ENCODE measurements around the gene KDF1. TPM values are rescaled to one million over a fixed set of nuclear protein-coding genes. Genes with fewer than 3 reads are reported as not detected.

The KDF1 gene
- total RNA-seq, 2 donors from 2014 or later, result 0.26 to 0.86 TPM

DNA sequence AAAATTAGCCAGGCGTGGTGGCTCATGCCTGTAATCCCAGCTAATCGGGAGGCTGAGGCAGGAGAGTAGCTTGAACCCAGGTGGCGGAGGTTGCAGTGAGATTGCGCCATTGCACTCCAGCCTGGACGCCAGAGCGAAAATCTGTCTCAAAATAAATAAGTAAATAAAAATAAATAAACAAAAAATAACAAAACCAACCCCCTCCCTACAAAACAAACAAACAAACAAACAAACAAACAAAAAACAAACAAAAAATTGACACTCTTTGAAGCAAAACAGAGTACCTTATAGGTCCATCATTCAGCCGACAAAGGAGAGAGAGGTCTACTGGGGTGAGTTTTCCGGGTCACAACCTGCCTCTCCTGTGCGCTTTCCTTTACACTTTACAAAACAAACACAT, 5.4 kb upstream of the KDF1 start:
- H3K27ac ChIP-seq, result no peak overlapping the region
- H3K4me1 ChIP-seq, result peaks cover 0 to under 1% of the 10 kb centered on the region in 2 donors
- no peak overlapping the region for H3K4me3 ChIP-seq
- no peaks in the 10 kb centered on the region for H3K9me3 ChIP-seq
- H3K36me3 ChIP-seq, result no peaks in the 10 kb centered on the region
- TF ChIP-seq, protein P1, sequence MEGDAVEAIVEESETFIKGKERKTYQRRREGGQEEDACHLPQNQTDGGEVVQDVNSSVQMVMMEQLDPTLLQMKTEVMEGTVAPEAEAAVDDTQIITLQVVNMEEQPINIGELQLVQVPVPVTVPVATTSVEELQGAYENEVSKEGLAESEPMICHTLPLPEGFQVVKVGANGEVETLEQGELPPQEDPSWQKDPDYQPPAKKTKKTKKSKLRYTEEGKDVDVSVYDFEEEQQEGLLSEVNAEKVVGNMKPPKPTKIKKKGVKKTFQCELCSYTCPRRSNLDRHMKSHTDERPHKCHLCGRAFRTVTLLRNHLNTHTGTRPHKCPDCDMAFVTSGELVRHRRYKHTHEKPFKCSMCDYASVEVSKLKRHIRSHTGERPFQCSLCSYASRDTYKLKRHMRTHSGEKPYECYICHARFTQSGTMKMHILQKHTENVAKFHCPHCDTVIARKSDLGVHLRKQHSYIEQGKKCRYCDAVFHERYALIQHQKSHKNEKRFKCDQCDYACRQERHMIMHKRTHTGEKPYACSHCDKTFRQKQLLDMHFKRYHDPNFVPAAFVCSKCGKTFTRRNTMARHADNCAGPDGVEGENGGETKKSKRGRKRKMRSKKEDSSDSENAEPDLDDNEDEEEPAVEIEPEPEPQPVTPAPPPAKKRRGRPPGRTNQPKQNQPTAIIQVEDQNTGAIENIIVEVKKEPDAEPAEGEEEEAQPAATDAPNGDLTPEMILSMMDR (IDR thresholded peaks at IDR 0.05), result no peak
- no peak for DNase-seq (ENCODE audit: low spot score)
- H3K27me3 ChIP-seq, result peaks cover 0 to 2% of the 10 kb centered on the region in 2 donors

GRCh38 chr1:26965213-26965612, 4.9 kb upstream of the KDF1 start:
- Histone ChIP-seq H3K36me3 (no peaks in the 10 kb centered on the region), H3K27me3 (peaks cover 0 to 6% of the 10 kb centered on the region in 2 donors), H3K4me1 (peaks cover 0 to 4% of the 10 kb centered on the region in 2 donors), H3K27ac (no peak overlapping the region), H3K9me3 (no peaks in the 10 kb centered on the region), H3K4me3 (no peak overlapping the region)
- DNase-seq (ENCODE audit: low spot score), result no peak
- TF ChIP-seq, protein P1 (IDR thresholded peaks at IDR 0.05), result no peak

DNA sequence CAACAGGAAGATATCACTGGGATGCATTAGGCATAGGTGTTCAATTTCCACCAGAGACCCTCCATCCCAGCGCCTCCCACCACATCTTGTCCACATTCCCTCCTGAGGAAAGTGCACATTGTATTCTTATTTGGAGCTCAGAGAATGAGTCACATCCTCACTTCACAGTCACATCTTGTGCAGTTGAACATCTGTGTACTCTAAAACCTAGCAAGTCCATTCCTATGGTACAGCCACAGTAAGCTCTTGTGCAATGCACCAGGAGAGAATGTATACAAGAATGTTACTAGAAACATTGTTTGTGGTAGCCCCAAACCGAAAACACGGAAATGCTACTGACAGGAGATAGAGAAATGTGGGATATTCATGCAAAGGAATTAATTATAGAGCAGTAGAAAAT, 1.6 kb upstream of the KDF1 start:
- Histone ChIP-seq H3K4me1 (peaks cover 0 to 12% of the 10 kb centered on the region in 2 donors), H3K27me3 (peaks cover 0 to 16% of the 10 kb centered on the region in 2 donors), H3K27ac (no peak overlapping the region), H3K4me3 (no peak overlapping the region), H3K9me3 (no peaks in the 10 kb centered on the region), H3K36me3 (no peaks in the 10 kb centered on the region)
- no peak for DNase-seq (ENCODE audit: low spot score)
- TF ChIP-seq, protein P1 (IDR thresholded peaks at IDR 0.05), result no peak

- no peak for DNase-seq (ENCODE audit: low spot score)
- Histone ChIP-seq H3K4me1 (peaks cover 0 to 12% of the 10 kb centered on the region in 2 donors), H3K27ac (no peak overlapping the region), H3K4me3 (peak overlapping the region; percentile 43 to 58), H3K36me3 (no peaks in the 10 kb centered on the region), H3K27me3 (peaks cover 0 to 16% of the 10 kb centered on the region in 2 donors), H3K9me3 (peaks cover 0 to 11% of the 10 kb centered on the region in 2 donors)
- TF ChIP-seq, protein P1 (IDR thresholded peaks at IDR 0.05), result no peak
Measured at GRCh38 chr1:26960625-26960966, 328 bp upstream of the KDF1 start.

DNA sequence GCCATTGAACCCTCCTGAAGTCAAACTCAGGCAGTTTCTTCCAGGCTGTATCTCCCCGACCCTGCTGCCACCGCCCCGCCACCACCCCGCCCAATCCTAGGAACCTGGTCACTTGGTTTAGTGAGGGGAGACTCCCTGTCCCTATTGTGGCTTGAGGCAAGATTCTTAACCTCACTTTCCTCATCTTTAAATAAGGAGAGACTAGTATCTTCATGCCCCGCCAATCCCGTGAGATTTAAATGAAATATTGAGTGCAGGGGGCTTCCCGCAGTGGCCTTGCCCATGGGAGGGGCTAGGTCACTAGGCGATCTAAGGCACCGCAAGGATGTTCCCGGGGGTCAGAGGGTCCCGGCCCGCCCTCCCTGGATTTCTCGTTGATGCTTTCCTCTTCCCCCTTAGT, 998 bp downstream of the KDF1 start:
- H3K4me1 ChIP-seq, result peaks cover 0 to 12% of the 10 kb centered on the region in 2 donors
- H3K9me3 ChIP-seq, result peaks cover 0 to 11% of the 10 kb centered on the region in 2 donors
- H3K27me3 ChIP-seq, result peaks cover 0 to 16% of the 10 kb centered on the region in 2 donors
- H3K36me3 ChIP-seq, result no peaks in the 10 kb centered on the region
- TF ChIP-seq, protein P1 (IDR thresholded peaks at IDR 0.05), result no peak
- no peak overlapping the region for H3K27ac ChIP-seq
- peak overlapping the region in 1 of 2 donors; percentile 58 for H3K4me3 ChIP-seq
- DNase-seq (ENCODE audit: low spot score), result no peak

DNA sequence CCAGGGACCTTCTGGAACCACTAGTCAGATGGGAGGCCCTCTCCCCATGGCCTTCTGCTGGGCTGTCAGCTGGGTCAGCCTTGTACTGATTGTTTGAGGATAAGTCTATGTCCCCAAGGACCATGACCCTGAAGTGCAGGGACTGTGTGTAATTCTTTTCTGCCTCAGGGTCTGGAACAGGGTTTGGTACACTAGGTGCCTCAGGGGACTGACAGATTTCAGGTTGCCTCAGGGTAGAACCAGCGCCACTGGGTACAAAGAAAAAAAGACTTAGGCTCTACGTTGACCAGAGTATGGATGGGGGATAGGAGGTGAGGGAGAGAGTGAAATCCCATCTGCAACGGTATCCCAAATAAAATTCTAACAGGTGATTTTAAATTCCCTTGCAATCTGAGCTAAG, 3.0 kb downstream of the KDF1 start:
- peaks cover 0 to 16% of the 10 kb centered on the region in 2 donors for H3K27me3 ChIP-seq
- peaks cover 0 to 12% of the 10 kb centered on the region in 2 donors for H3K4me1 ChIP-seq
- H3K9me3 ChIP-seq, result peaks cover 0 to 11% of the 10 kb centered on the region in 2 donors
- TF ChIP-seq, protein P1 (IDR thresholded peaks at IDR 0.05), result no peak
- no peak overlapping the region for H3K4me3 ChIP-seq
- no peaks in the 10 kb centered on the region for H3K36me3 ChIP-seq
- DNase-seq (ENCODE audit: low spot score), result no peak
- H3K27ac ChIP-seq, result no peak overlapping the region
